PFSK-1 (cell line): ENCODE measurements around the gene B3GNT8.

Experiments used
- FOXP2 ChIP-seq: optimal IDR thresholded peaks from 2 replicates; pipeline ENCODE3; 2011; ENCODE audit warnings: borderline replicate concordance, control low read depth, inconsistent platforms; ENCODE audit not compliant: insufficient read depth; ENCODE audit errors: extremely low read length, extremely low read depth
- POLR2AphosphoS5 ChIP-seq: IDR thresholded peaks from 2 replicates; pipeline ENCODE4 v1.6.1; 2012; ENCODE audit warnings: low read depth, mild to moderate bottlenecking, control low read depth, low read length, moderate library complexity
- SIN3A ChIP-seq: IDR thresholded peaks from 2 replicates; pipeline ENCODE4 v1.6.1; 2012; ENCODE audit warnings: mild to moderate bottlenecking, low read length, moderate library complexity, borderline replicate concordance; ENCODE audit not compliant: insufficient read depth
- TAF1 ChIP-seq: IDR thresholded peaks from 2 replicates; pipeline ENCODE4 v1.6.1; 2012; ENCODE audit warnings: low read length, control low read depth, borderline replicate concordance; ENCODE audit not compliant: insufficient read depth
- TF ChIP-seq, protein P1 (sequence below), 2 experiments: IDR thresholded peaks; 2 replicates each; pipeline versions ENCODE4 v1.6.1 to v1.8.0; 2011 to 2012; ENCODE audit warnings: low read depth in 2 of 2, low read length in 2 of 2, control low read depth in 1 of 2, inconsistent platforms in 1 of 2, mild to moderate bottlenecking in 1 of 2, moderate library complexity in 1 of 2; ENCODE audit not compliant: insufficient read depth in 1 of 2

Gene B3GNT8

DNA sequence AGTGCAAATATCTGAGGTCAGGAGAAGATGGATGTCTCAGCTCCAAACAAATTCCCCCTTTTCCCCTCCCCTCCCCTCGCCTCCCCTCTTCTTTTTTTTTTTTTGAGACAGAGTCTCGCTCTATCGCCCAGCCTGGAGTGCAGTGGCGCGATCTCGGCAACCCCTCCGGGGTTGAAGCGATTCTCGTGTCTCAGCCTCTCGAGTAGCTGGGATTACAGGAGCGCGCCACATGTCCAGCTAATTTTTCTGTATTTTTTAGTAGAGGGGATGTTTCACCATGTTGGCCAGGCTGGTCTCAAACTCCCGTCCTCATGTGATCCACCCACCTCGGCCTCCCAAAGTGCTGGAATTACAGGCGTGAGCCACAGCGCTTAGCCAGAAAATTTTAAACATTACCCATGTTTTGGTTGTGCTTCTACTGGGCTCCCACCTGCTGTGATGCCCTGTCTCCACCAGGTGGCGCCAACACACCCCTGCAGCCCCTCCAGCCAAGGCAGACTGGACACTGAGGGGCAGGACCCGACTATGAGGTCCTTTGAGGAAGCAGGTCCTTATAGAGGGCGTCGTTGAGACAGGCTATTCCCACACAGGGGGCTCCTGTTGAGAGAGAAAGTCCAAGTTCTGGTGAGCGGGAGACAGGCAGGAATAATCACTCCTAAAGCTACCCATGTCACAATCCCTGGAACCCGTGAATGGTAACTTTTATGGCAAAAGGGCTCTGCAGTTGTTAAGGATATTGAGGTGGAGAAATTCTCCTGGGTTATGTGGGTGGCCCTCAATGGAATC, 22.1 kb upstream of the B3GNT8 start:
- TF ChIP-seq TAF1, result no peak
- peak; percentile 72 for TF ChIP-seq FOXP2

DNA sequence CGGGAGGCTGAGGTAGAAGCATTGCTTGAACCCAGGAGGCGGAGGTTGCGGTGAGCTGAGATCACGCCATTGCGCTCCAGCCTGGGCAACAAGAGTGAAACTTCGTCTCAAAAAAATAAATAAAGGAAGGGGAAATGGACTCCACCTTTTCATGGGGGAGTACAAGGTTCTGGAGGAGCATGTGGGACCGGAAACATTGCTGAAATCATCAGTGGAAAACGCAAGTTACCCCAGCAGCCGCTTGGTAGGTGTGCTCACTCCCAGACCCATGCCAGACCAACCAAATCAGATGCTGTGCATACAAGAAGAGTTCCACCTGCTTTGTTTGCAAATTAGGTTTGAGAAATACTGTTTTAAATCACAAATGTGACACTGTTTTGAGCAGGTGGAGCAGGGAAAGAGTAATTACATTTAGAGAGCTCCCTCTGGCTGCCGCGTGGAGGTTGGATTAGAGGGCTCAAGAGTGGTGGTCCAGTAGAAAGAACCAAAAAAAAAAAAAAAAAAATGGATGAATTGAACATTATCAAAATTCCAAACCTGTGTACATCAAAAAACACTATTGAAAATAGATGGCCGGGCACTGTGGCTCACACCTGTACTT, 20.7 kb upstream of the B3GNT8 start:
- TF ChIP-seq SIN3A (no peak), POLR2AphosphoS5 (no peak), FOXP2 (no peak), TAF1 (no peak)
- TF ChIP-seq, protein P1, sequence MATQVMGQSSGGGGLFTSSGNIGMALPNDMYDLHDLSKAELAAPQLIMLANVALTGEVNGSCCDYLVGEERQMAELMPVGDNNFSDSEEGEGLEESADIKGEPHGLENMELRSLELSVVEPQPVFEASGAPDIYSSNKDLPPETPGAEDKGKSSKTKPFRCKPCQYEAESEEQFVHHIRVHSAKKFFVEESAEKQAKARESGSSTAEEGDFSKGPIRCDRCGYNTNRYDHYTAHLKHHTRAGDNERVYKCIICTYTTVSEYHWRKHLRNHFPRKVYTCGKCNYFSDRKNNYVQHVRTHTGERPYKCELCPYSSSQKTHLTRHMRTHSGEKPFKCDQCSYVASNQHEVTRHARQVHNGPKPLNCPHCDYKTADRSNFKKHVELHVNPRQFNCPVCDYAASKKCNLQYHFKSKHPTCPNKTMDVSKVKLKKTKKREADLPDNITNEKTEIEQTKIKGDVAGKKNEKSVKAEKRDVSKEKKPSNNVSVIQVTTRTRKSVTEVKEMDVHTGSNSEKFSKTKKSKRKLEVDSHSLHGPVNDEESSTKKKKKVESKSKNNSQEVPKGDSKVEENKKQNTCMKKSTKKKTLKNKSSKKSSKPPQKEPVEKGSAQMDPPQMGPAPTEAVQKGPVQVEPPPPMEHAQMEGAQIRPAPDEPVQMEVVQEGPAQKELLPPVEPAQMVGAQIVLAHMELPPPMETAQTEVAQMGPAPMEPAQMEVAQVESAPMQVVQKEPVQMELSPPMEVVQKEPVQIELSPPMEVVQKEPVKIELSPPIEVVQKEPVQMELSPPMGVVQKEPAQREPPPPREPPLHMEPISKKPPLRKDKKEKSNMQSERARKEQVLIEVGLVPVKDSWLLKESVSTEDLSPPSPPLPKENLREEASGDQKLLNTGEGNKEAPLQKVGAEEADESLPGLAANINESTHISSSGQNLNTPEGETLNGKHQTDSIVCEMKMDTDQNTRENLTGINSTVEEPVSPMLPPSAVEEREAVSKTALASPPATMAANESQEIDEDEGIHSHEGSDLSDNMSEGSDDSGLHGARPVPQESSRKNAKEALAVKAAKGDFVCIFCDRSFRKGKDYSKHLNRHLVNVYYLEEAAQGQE (IDR thresholded peaks at IDR 0.05; ENCODE audit: insufficient read depth in 1 of 2, low read depth in 2 of 2, low read length in 2 of 2), result no peak

DNA sequence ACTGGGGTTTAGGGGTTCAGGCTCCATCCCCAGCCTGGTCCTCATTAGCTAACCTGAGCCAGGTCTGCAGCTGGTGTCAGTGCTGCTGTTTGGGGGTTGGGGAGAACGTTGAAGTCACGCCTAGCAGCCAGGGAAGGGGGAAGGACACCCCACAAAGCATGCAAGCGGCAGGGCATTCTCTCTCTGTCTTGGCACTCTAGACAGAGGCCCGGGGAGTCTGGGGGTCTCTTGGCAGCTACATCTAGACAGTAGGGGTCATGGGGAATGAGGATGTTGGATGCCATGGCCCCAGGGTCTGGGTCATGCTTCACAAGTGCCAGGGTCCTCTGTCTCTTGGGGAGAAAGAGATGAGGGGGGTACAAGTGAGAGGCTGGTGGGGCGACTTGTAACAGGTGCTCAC, 18.4 kb upstream of the B3GNT8 start:
- TF ChIP-seq POLR2AphosphoS5, result no peak
- no peak for TF ChIP-seq SIN3A

DNA sequence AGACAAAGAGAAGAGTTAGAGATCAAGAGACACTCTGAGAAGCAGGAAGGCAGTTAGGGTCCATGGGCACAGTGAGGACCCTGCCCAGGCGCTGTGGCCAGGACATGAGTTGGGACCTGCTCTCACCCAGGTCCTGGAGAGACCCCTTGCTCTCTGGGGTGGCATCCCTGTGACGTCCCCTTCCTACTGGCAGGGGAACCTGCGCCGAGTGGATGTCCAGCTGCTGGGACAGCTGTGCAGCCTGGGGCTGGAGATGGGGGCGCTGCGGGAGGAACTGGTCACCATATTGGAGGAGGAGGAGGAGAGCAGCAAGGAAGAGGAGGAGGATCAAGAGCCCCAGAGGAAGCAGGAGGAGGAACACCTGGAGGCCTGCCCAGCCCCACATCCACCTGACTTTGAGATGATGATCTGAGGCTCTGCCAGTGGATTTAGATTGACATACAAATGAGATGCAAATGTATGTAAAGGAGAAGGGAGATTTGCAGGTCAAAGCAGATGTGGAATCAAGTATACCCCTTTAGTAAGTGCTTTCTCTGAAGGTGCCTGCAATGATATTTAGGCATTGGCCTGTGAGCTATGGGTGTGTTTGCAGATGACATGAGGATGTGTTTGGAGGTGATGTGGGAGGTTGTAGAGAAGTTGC, 16.8 kb upstream of the B3GNT8 start:
- TF ChIP-seq SIN3A (no peak), POLR2AphosphoS5 (no peak), TAF1 (no peak), FOXP2 (no peak)
- TF ChIP-seq, protein P1 (IDR thresholded peaks at IDR 0.05; ENCODE audit: insufficient read depth in 1 of 2, low read depth in 2 of 2, low read length in 2 of 2), result no peak

DNA sequence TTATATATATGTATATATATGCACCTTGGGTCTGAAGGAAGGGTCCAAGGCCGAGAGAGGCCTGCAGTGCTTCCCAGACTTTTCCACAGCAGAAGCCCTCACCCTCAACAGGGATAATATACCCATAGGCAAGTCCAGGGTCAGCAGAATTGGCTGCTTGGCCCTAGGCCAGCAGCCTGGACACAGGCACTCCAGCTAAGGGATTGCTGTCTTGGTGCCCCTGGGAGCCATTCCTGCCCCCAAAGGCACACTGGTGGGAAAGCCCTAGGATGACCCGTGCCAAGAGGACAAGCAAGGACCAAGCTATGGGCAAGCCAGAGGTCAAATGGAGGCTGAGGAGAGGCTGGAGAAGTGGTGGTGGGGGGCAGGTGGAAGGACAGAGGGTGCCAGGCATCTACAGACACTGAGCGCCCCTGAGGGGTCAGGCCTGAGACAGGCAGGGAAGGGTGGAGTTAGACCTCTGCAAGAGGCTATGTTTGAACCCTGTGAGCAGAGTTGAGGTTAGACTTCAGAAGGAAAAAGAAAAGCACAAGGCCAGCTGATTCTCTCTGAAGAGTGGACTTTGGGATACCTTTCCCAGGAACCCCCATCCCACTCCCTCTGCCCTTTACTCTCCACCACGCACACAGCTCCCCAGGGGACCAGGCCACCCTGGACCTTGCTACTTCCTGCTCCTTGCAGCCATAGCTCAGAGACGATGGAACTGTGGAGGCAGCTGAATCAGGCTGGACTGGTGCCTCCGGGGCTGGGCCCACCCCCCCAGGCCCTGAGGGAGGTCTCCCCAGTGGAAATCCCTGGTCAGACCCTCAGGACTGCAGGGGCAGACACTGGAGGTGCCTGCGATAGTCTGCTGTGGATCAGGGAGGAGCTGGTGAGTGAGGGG, 15.5 kb upstream of the B3GNT8 start, which contains the start of gene ERICH4:
TSS of gene ERICH4 (plus strand) at position 684 of the 883 bp plus-strand sequence. CDS start at position 698, 14 bp downstream.
- TF ChIP-seq FOXP2 (no peak), TAF1 (no peak), POLR2AphosphoS5 (no peak), SIN3A (no peak)
- TF ChIP-seq, protein P1 (IDR thresholded peaks at IDR 0.05; ENCODE audit: insufficient read depth in 1 of 2, low read depth in 2 of 2, low read length in 2 of 2), result no peak
